Daoy (cell line): ENCODE results near the gene NOM1. TPM values are rescaled to one million over a fixed set of nuclear protein-coding genes. Genes with fewer than 3 reads are reported as not detected.
A peak's percentile ranks its signal among the peaks of the same experiment; 100 is the strongest.

Source experiments
- DNase-seq: peaks from one replicate; pipeline ENCODE4 v3.0.0-alpha.2; 2015; ENCODE audit warnings: low read depth
- total RNA-seq: library from RNA; depleted of rRNA; stranded (reverse); fragments of >200 nt; shearing (Covaris generic); gene quantifications from 2 replicates; pipeline ENCODE4 v1.2.3, GENCODE V29; 2014

The NOM1 gene
- total RNA-seq, 1 experiment from 2014 or later = 22.1 TPM

GRCh38 chr7:157004521-157005455 is 55.3 kb downstream of the NOM1 start:
- DNase-seq = no peak

- DNase-seq = no peak
Observed at GRCh38 chr7:157005456-157006204, 56.1 kb downstream of the NOM1 start.

- no peak for DNase-seq
Observed at GRCh38 chr7:157006205-157006747, 56.8 kb downstream of the NOM1 start.

GRCh38 chr7:157006829-157007469 is 57.4 kb downstream of the NOM1 start:
- no peak for DNase-seq

- no peak for DNase-seq
Observed at GRCh38 chr7:157007470-157008066, 58.1 kb downstream of the NOM1 start.

- no peak for DNase-seq
Observed at GRCh38 chr7:157008206-157009169, 59.0 kb downstream of the NOM1 start.

- peak; percentile 56 for DNase-seq
Observed at GRCh38 chr7:157009170-157009777, 59.8 kb downstream of the NOM1 start.

GRCh38 chr7:157009778-157010587 is 60.5 kb downstream of the NOM1 start:
- peak; percentile 55 for DNase-seq

- DNase-seq = peak; percentile 96
Observed at GRCh38 chr7:157010588-157011332, 61.2 kb downstream of the NOM1 start, which contains the start of gene MNX1. Gene MNX1, minus strand, starts transcription at chr7:157010663. Its CDS starts 313 bp downstream, at chr7:157010350.

GRCh38 chr7:157011333-157012112 is 62.0 kb downstream of the NOM1 start:
- DNase-seq = peak; percentile 24

GRCh38 chr7:157012113-157012547 is 62.6 kb downstream of the NOM1 start:
- DNase-seq = peak; percentile 39

- peak; percentile 6 for DNase-seq
Observed at GRCh38 chr7:157013101-157013500, 63.6 kb downstream of the NOM1 start.

GRCh38 chr7:157013602-157014549 is 64.4 kb downstream of the NOM1 start:
- DNase-seq = no peak

- DNase-seq = no peak
Observed at GRCh38 chr7:157014635-157015555, 65.4 kb downstream of the NOM1 start.

GRCh38 chr7:157016024-157016351 is 66.5 kb downstream of the NOM1 start:
- DNase-seq = no peak
